IMR-90 (cell line): ENCODE measurements around the gene XPC. TPM values are rescaled to one million over a fixed set of nuclear protein-coding genes. Genes with fewer than 3 reads are reported as not detected.

Experiments used
- ATAC-seq: fragments of 200-7000 bp; cut with Tn5 transposase; 2 replicates; pipeline ENCODE4 v1.9.1; 2020; ENCODE audit warnings: low read depth, mild to moderate bottlenecking, moderate library complexity
- BruUV-seq: library from RNA; stranded (reverse); fragments of 400-500 nt; replicated peaks from 2 replicates; lab custom pipeline; 2021; lab: Mats Ljungman, UMichigan
- CTCF ChIA-PET: fragments of 300-600 bp; formaldehyde crosslinking; extraction: SDS; loops from one replicate; lab custom pipeline; 2021; ENCODE audit warnings: antibody characterized with exemption; lab: Yijun Ruan, JAX
- POLR2A ChIA-PET: fragments of 300-600 bp; sonication (Branson Sonifier 250); formaldehyde crosslinking; loops from one replicate; lab custom pipeline; 2022; ENCODE audit warnings: antibody characterized with exemption; ENCODE audit not compliant: unreplicated experiment; lab: Charles Lee
- DNase-seq: peaks from one replicate; pipeline ENCODE4 v3.0.0; 2013
- H2AFZ ChIP-seq: replicated peaks from 2 replicates; pipeline ENCODE3; 2013; ENCODE audit warnings: low read length, mild to moderate bottlenecking; ENCODE audit not compliant: poor library complexity
- H2AK5ac ChIP-seq: 2 replicates; pipeline ENCODE4 v1.6.1; 2013; ENCODE audit warnings: low read depth, low read length, inconsistent platforms
- H2AK9ac ChIP-seq: replicated peaks from 2 replicates; pipeline ENCODE3; 2013; ENCODE audit warnings: mild to moderate bottlenecking, low read depth, low read length, moderate library complexity; ENCODE audit not compliant: poor library complexity
- H2BK120ac ChIP-seq: 2 replicates; pipeline ENCODE4 v1.6.1; 2013; ENCODE audit warnings: low read depth, low read length, inconsistent platforms
- H2BK15ac ChIP-seq: 3 replicates; pipeline ENCODE4 v1.6.1; 2013; ENCODE audit warnings: low read depth, low read length, inconsistent platforms
- H2BK20ac ChIP-seq: 2 replicates; pipeline ENCODE4 v1.6.1; 2013; ENCODE audit warnings: low read depth, mild to moderate bottlenecking, inconsistent platforms, low read length, moderate library complexity
- H2BK5ac ChIP-seq: 2 replicates; pipeline ENCODE4 v1.6.1; 2013; ENCODE audit warnings: mild to moderate bottlenecking, low read depth, low read length, inconsistent platforms; ENCODE audit not compliant: poor library complexity, severe bottlenecking
- H3K14ac ChIP-seq: replicated peaks from 2 replicates; pipeline ENCODE4 v1.6.1; 2013; ENCODE audit warnings: low read depth, low read length, inconsistent platforms
- H3K18ac ChIP-seq: 2 replicates; pipeline ENCODE4 v1.6.1; 2013; ENCODE audit warnings: low read depth, low read length, control low read depth
- H3K23ac ChIP-seq: 2 replicates; pipeline ENCODE4 v1.6.1; 2013; ENCODE audit warnings: low read depth, low read length, inconsistent platforms
- H3K27ac ChIP-seq: 2 replicates; pipeline ENCODE4 v1.5.1; 2013; ENCODE audit warnings: mild to moderate bottlenecking, control low read depth, low read length; ENCODE audit not compliant: insufficient read depth
- H3K27me3 ChIP-seq: 2 replicates; pipeline ENCODE4 v1.6.1; 2013; ENCODE audit warnings: low read length; ENCODE audit not compliant: control insufficient read depth, insufficient read depth
- H3K36me3 ChIP-seq: 2 replicates; pipeline ENCODE4 v1.6.1; 2013; ENCODE audit warnings: low read length, mixed read lengths; ENCODE audit not compliant: control insufficient read depth, insufficient read depth
- H3K4ac ChIP-seq: 2 replicates; pipeline ENCODE4 v1.6.1; 2013; ENCODE audit warnings: low read depth, low read length, inconsistent platforms
- H3K4me1 ChIP-seq: 2 replicates; pipeline ENCODE4 v1.6.1; 2013; ENCODE audit warnings: low read length, mixed read lengths; ENCODE audit not compliant: control insufficient read depth, insufficient read depth
- H3K4me2 ChIP-seq: 2 replicates; pipeline ENCODE4 v1.6.1; 2013; ENCODE audit warnings: low read depth, mild to moderate bottlenecking, control low read depth, low read length, moderate library complexity
- H3K4me3 ChIP-seq: 2 replicates; pipeline ENCODE4 v1.5.1; 2013; ENCODE audit warnings: low read depth, mild to moderate bottlenecking, control low read depth, low read length, moderate library complexity; ENCODE audit not compliant: insufficient read depth
- H3K56ac ChIP-seq: 2 replicates; pipeline ENCODE4 v1.6.1; 2013; ENCODE audit warnings: low read length, inconsistent platforms; ENCODE audit not compliant: insufficient read depth; ENCODE audit errors: extremely low read depth
- H3K79me1 ChIP-seq, 2 experiments: 2 replicates each; pipeline ENCODE4 v1.6.1; 2013; ENCODE audit warnings: low read length in 2 of 2, inconsistent platforms in 1 of 2, low read depth in 1 of 2
- H3K9ac ChIP-seq: 2 replicates; pipeline ENCODE4 v1.6.1; 2013; ENCODE audit warnings: low read depth, low read length, control low read depth
- H3K9me1 ChIP-seq: 2 replicates; pipeline ENCODE4 v1.6.1; 2013; ENCODE audit warnings: low read length, inconsistent platforms; ENCODE audit not compliant: insufficient read depth
- H3K9me3 ChIP-seq: 2 replicates; pipeline ENCODE4 v1.6.1; 2013; ENCODE audit warnings: low read length; ENCODE audit not compliant: control insufficient read depth, insufficient read depth
- H4K20me1 ChIP-seq: 2 replicates; pipeline ENCODE4 v1.6.1; 2013; ENCODE audit warnings: low read length, inconsistent platforms; ENCODE audit not compliant: insufficient read depth
- H4K5ac ChIP-seq: 2 replicates; pipeline ENCODE4 v1.6.1; 2013; ENCODE audit warnings: mild to moderate bottlenecking, low read depth, low read length, control low read depth
- H4K8ac ChIP-seq, 2 experiments: 2 replicates each; pipeline ENCODE4 v1.6.1; 2013; ENCODE audit warnings: low read depth in 2 of 2, low read length in 2 of 2, control low read depth in 1 of 2, inconsistent platforms in 1 of 2
- H4K91ac ChIP-seq: 2 replicates; pipeline ENCODE4 v1.6.1; 2013; ENCODE audit warnings: low read depth, low read length, inconsistent platforms; ENCODE audit not compliant: insufficient read depth
- BHLHE40 ChIP-seq: fragments of 150-350 bp; IDR thresholded peaks from 2 replicates; pipeline ENCODE4 v1.6.1; 2016; ENCODE audit warnings: mild to moderate bottlenecking, low read depth, low read length
- CEBPB ChIP-seq: IDR thresholded peaks from 2 replicates; pipeline ENCODE4 v1.6.1; 2012; ENCODE audit warnings: low read depth, low read length, improper control_type of control experiment
- CHD1 ChIP-seq: IDR thresholded peaks from 2 replicates; pipeline ENCODE4 v1.6.1; 2012; ENCODE audit warnings: low read depth, low read length, improper control_type of control experiment
- CTCF ChIP-seq: conservative IDR thresholded peaks from 2 replicates; pipeline ENCODE4 v1.5.1; 2012; ENCODE audit warnings: mild to moderate bottlenecking, low read depth, low read length, improper control_type of control experiment
- ELK1 ChIP-seq: fragments of 150-350 bp; IDR thresholded peaks from 2 replicates; pipeline ENCODE4 v1.6.1; 2016; ENCODE audit warnings: low read depth, mild to moderate bottlenecking, low read length, moderate library complexity, borderline replicate concordance
- FOS ChIP-seq: fragments of 150-350 bp; IDR thresholded peaks from 2 replicates; pipeline ENCODE4 v1.6.1; 2016; ENCODE audit warnings: low read depth, low read length
- MAFK ChIP-seq: IDR thresholded peaks from 2 replicates; pipeline ENCODE4 v1.6.1; 2012; ENCODE audit warnings: low read depth, low read length, improper control_type of control experiment
- MAZ ChIP-seq: IDR thresholded peaks from 2 replicates; pipeline ENCODE4 v1.6.1; 2012; ENCODE audit warnings: low read depth, mild to moderate bottlenecking, low read length, improper control_type of control experiment, moderate library complexity, borderline replicate concordance
- MXI1 ChIP-seq: IDR thresholded peaks from 2 replicates; pipeline ENCODE4 v1.6.1; 2012; ENCODE audit warnings: low read depth, mild to moderate bottlenecking, low read length, moderate library complexity, borderline replicate concordance
- NFE2L2 ChIP-seq: fragments of 150-350 bp; IDR thresholded peaks from 2 replicates; pipeline ENCODE4 v1.6.1; 2016; ENCODE audit warnings: low read depth, mild to moderate bottlenecking, low read length
- POLR2A ChIP-seq: IDR thresholded peaks from 2 replicates; pipeline ENCODE4 v1.6.1; 2012; ENCODE audit warnings: mild to moderate bottlenecking, low read depth, low read length
- RAD21 ChIP-seq: IDR thresholded peaks from 2 replicates; pipeline ENCODE4 v1.6.1; 2012; ENCODE audit warnings: low read length, improper control_type of control experiment
- RCOR1 ChIP-seq: IDR thresholded peaks from 2 replicates; pipeline ENCODE4 v1.6.1; 2012; ENCODE audit warnings: mild to moderate bottlenecking, low read length, improper control_type of control experiment; ENCODE audit not compliant: insufficient replicate concordance
- RFX5 ChIP-seq: IDR thresholded peaks from 2 replicates; pipeline ENCODE4 v1.8.0; 2012; ENCODE audit warnings: low read depth, mild to moderate bottlenecking, low read length, moderate library complexity
- SMC3 ChIP-seq: fragments of 150-350 bp; IDR thresholded peaks from 2 replicates; pipeline ENCODE4 v1.6.1; 2016; ENCODE audit warnings: low read depth, mild to moderate bottlenecking, antibody characterized with exemption, low read length, moderate library complexity
- USF2 ChIP-seq: fragments of 150-350 bp; IDR thresholded peaks from 2 replicates; pipeline ENCODE4 v1.6.1; 2017; ENCODE audit warnings: mild to moderate bottlenecking, antibody characterized with exemption, low read length, low read depth
- WGBS, 2 experiments: methylation state at CpG; one replicate each; pipeline versions ENCODE4 v1.1.5 to v1.1.7; 2013; ENCODE audit warnings: missing lambda C conversion rate in 2 of 2; ENCODE audit not compliant: insufficient read length in 1 of 2; ENCODE audit errors: extremely low coverage in 2 of 2; 5-methylcytosine and 5-hydroxymethylcytosine counted together
- dilution Hi-C: fragments of 300-500 bp; cut with HindIII; formaldehyde crosslinking; loops from one replicate; pipeline ENCODE4 v1.14.3; 2018; ENCODE audit warnings: low sequenced_read_pairs; ENCODE audit not compliant: unreplicated experiment
- in situ Hi-C: fragments of 300-500 bp; cut with MboI; formaldehyde crosslinking; loops from 3 replicates; pipeline ENCODE4 v1.14.3; 2019; ENCODE audit warnings: low sequenced_read_pairs, inconsistent platforms, mixed read lengths
- intact Hi-C: fragments of 100-400 bp; cut with micrococcal nuclease; formaldehyde crosslinking; loops from 2 replicates; pipeline ENCODE4 v1.10.0; 2022
- polyA plus RNA-seq, 3 experiments: library from polyadenylated mRNA; depleted of rRNA; stranded (reverse); fragments of >200 nt; gene quantifications; 2 replicates each; pipeline ENCODE4 v1.2.3, GENCODE V29; 2012; ENCODE audit warnings: low replicate concordance in 1 of 3
- total RNA-seq: library from RNA; depleted of rRNA; stranded (reverse); fragments of >200 nt; gene quantifications from 2 replicates; pipeline ENCODE4 v1.2.3, GENCODE V29; 2012

The XPC gene
- total and polyA plus RNA-seq, 2 of the 4 experiments (the other 2 are of a cell fraction), result 30.9 to 48.8 TPM

- ChIA-PET POLR2A (no interaction called here), CTCF (no interaction called here)
- no peaks in the 10 kb centered on the region for H4K20me1 ChIP-seq
- H3K27me3 ChIP-seq, result no peaks in the 10 kb centered on the region
- no peak overlapping the region for H3K4ac ChIP-seq
- H2AK5ac ChIP-seq, result no peak overlapping the region
- H2AK9ac ChIP-seq, result no peak overlapping the region
- no peak overlapping the region for H2AFZ ChIP-seq
- no peak overlapping the region for H3K23ac ChIP-seq
- H3K9me3 ChIP-seq, result no peaks in the 10 kb centered on the region
- no peak overlapping the region for H2BK20ac ChIP-seq
- H2BK5ac ChIP-seq, result no peak overlapping the region
- H3K36me3 ChIP-seq, result peaks cover 82% of the 10 kb centered on the region
- H4K91ac ChIP-seq, result no peak overlapping the region
- H3K9ac ChIP-seq, result no peak overlapping the region
- H3K79me1 ChIP-seq, result peaks cover 2 to 13% of the 10 kb centered on the region in 2 experiments; a peak in 2 of 4 replicates
- no peak overlapping the region for H3K4me2 ChIP-seq
- H3K14ac ChIP-seq, result no peak overlapping the region
- peaks cover 10% of the 10 kb centered on the region for H3K9me1 ChIP-seq
- intact Hi-C loops, result no loop called here
- H2BK15ac ChIP-seq, result no peak overlapping the region
- DNase-seq, result no peak
- H4K5ac ChIP-seq, result no peak overlapping the region
- H4K8ac ChIP-seq, result no peak overlapping the region
- no peak for TF ChIP-seq BHLHE40
- no peak for TF ChIP-seq MAZ
- no peak for TF ChIP-seq CTCF
- TF ChIP-seq NFE2L2, result no peak
- no peak for TF ChIP-seq CHD1
- TF ChIP-seq RAD21, result no peak
- no peak for TF ChIP-seq ELK1
- no peak for TF ChIP-seq FOS
- no peak for TF ChIP-seq CEBPB
- TF ChIP-seq POLR2A, result no peak
- TF ChIP-seq MAFK, result no peak
- TF ChIP-seq SMC3, result no peak
- TF ChIP-seq USF2, result no peak
- no peak for TF ChIP-seq RFX5
- no peak for TF ChIP-seq RCOR1
- no peak for TF ChIP-seq MXI1
- no peak overlapping the region for H3K27ac ChIP-seq
- no CpG with 5 or more reads among the region's 3 CpGs for WGBS, 2 experiments
- peaks cover 10% of the 10 kb centered on the region for H3K4me1 ChIP-seq
- dilution Hi-C loops, result no loop called here
- BruUV-seq, result no TSS peak
- H3K56ac ChIP-seq, result no peak overlapping the region
- in situ Hi-C loops, result loop anchor here (25.0 kb wide), 1 partner anchor 100 kb away; no protein-coding TSS in a partner anchor
- H2BK120ac ChIP-seq, result no peak overlapping the region
- no peak overlapping the region for H3K4me3 ChIP-seq
- no peak for ATAC-seq
- H3K18ac ChIP-seq, result no peak overlapping the region
These were observed 41.4 kb downstream of the XPC start for GRCh38 chr3:14137004-14137403.
